ENCODE data around the gene GSDMA. TPM values are rescaled to one million over a fixed set of nuclear protein-coding genes. Genes with fewer than 3 reads are reported as not detected.
"Not testable (repeated sequence)": the region's sequence is repeated elsewhere in the genome, so short reads cannot be mapped to it uniquely, and the experiment has no call there.

The GSDMA gene
- total RNA-seq, 2 experiments from 2014 or later: 0.17 TPM; not detected in 1

DNA sequence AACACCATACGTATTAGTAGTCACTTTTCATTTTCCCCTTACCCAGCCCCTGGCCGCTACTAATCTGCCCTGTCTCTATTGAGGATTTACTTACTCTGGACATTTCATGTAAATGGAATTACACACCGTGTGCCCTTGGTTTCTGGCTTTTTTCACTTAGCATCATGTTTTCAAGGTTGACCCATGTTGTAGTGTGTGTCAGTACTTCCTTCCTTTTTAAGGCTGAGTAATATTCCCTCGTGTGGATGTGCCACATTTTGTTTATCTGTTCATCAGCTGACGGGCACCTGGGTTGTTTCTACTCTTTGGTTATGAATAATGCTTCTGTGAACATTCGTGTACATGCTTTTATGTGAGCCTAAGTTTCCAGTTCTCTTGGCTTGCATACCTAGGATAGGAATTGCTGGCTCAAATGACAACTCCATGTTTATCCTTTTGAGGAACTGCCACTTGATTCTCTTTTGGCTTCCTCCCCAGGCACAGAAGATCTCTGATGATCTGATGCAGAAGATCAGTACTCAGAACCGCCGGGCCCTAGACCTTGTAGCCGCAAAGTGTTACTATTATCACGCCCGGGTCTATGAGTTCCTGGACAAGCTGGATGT is 25.5 kb downstream of the GSDMA start:
- no peaks in the 10 kb centered on the region for H3K27me3 Mint-ChIP-seq (ENCODE audit: low read depth)
- peaks cover 64% of the 10 kb centered on the region for H3K36me3 Mint-ChIP-seq (ENCODE audit: low read depth)
- no peaks in the 10 kb centered on the region for H3K9me3 Mint-ChIP-seq
- no peak overlapping the region for H3K4me3 Mint-ChIP-seq
- DNase-seq: no peak
- CTCF ChIA-PET: no interaction called here
- no peak overlapping the region for H3K27ac Mint-ChIP-seq
- H3K4me1 Mint-ChIP-seq (ENCODE audit: low read depth): peaks cover 13% of the 10 kb centered on the region
- intact Hi-C loops (cut with micrococcal nuclease): no loop called here

DNA sequence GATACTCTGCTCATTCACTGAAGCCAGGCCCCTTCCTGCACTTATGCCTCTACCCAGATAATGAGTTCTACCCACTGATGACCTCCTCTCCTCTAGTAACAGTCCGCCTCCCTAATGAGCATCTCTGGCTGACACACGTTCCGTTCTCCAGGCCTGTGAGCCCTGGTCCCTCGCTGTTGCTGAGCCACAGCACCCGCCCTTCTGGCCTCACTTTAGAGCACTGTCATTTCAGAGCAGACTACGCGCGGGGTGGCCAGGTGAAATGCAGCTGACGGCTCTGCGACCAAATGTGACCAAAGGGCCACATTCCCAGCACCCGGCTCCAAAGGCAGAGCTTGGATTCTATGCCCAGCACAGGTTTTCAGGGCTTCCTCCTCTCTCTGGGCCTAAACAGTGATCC is 31.6 kb downstream of the GSDMA start:
- peaks cover 5% of the 10 kb centered on the region for H3K4me1 Mint-ChIP-seq (ENCODE audit: low read depth)

DNA sequence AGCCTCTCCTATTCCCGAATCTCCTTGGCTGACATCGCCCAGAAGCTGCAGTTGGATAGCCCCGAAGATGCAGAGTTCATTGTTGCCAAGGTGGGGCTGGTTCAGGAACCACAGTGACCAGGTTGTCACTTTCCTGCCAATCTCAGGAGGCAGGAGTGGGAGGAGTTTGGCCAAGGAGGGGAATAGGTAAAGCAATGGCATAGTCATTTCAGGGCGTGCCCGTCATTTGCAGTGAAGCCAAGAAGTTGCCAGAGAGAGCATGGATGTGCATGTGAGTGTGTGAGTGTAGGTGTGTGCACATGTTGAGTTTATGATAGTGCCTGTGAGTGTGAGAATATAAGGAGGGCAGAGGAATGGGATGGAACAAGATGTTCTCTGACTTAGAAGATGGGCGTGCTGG is 32.6 kb downstream of the GSDMA start:
- H3K27me3 Mint-ChIP-seq (ENCODE audit: low read depth): no peaks in the 10 kb centered on the region
- H3K9me3 Mint-ChIP-seq: no peaks in the 10 kb centered on the region
- CTCF ChIA-PET: no interaction called here
- intact Hi-C loops (cut with micrococcal nuclease): no loop called here
- H3K4me3 Mint-ChIP-seq: no peak overlapping the region
- DNase-seq: no peak
- peaks cover 6% of the 10 kb centered on the region for H3K4me1 Mint-ChIP-seq (ENCODE audit: low read depth)
- no peak overlapping the region for H3K27ac Mint-ChIP-seq
- peaks cover 44% of the 10 kb centered on the region for H3K36me3 Mint-ChIP-seq (ENCODE audit: low read depth)

More for the DNA sequence above, 31.6 kb downstream of the GSDMA start:
- Mint-ChIP-seq H3K36me3 (ENCODE audit: low read depth) (peaks cover 48% of the 10 kb centered on the region), H3K27me3 (ENCODE audit: low read depth) (no peaks in the 10 kb centered on the region), H3K27ac (no peak overlapping the region), H3K9me3 (no peaks in the 10 kb centered on the region), H3K4me3 (no peak overlapping the region)
- DNase-seq: no peak
- intact Hi-C loops (cut with micrococcal nuclease): no loop called here
- CTCF ChIA-PET: no interaction called here

DNA sequence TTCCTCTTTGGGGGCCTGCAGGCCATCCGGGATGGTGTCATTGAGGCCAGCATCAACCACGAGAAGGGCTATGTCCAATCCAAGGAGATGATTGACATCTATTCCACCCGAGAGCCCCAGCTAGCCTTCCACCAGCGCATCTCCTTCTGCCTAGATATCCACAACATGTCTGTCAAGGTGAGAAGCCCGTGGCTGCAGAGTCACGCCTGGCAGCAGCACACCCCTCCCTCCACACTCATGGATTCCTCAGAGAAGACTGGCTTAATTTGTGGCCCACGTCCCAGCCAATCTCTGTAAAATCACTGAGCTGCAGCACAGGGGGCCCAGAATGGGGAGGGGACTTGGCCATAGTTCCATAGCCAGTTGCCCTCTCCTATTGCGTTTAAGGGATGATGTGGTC is 33.4 kb downstream of the GSDMA start:
- Mint-ChIP-seq H3K9me3 (no peaks in the 10 kb centered on the region), H3K27ac (no peak overlapping the region), H3K27me3 (ENCODE audit: low read depth) (no peaks in the 10 kb centered on the region), H3K4me1 (ENCODE audit: low read depth) (peaks cover 6% of the 10 kb centered on the region), H3K4me3 (no peak overlapping the region), H3K36me3 (ENCODE audit: low read depth) (peaks cover 44% of the 10 kb centered on the region)
- intact Hi-C loops (cut with micrococcal nuclease): no loop called here
- CTCF ChIA-PET: no interaction called here
- DNase-seq: no peak

DNA sequence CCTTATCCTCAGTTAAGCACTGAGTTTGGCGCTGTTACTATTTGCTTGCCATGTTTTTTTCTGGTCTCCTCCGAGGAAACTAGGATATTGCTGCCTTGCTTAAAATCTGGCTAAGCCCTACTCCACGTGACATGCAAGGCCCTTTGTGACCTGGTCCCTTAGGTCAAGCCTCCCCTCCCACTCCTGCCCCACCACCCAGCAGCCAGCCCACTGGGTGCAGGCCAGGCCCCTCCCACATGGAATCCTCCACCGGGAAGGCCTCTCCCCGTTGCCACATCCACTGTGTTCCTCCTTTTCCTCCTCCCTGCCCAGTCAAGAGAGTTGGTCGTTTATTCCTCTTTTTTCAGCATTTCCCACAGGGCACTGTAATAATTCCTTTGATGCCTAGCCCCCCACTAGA is 34.0 kb downstream of the GSDMA start:
- intact Hi-C loops (cut with micrococcal nuclease): no loop called here
- Mint-ChIP-seq H3K27ac (no peak overlapping the region), H3K9me3 (no peaks in the 10 kb centered on the region), H3K27me3 (ENCODE audit: low read depth) (no peaks in the 10 kb centered on the region), H3K4me1 (ENCODE audit: low read depth) (peaks cover 6% of the 10 kb centered on the region), H3K36me3 (ENCODE audit: low read depth) (peaks cover 40% of the 10 kb centered on the region), H3K4me3 (no peak overlapping the region)
- CTCF ChIA-PET: no interaction called here
- no peak for DNase-seq

DNA sequence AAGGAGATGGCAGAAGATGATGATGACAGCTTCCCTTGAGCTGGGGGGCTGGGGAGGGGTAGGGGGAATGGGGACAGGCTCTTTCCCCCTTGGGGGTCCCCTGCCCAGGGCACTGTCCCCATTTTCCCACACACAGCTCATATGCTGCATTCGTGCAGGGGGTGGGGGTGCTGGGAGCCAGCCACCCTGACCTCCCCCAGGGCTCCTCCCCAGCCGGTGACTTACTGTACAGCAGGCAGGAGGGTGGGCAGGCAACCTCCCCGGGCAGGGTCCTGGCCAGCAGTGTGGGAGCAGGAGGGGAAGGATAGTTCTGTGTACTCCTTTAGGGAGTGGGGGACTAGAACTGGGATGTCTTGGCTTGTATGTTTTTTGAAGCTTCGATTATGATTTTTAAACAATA is 34.7 kb downstream of the GSDMA start:
- Mint-ChIP-seq H3K27me3 (ENCODE audit: low read depth) (no peaks in the 10 kb centered on the region), H3K27ac (no peak overlapping the region), H3K4me1 (ENCODE audit: low read depth) (peaks cover 6% of the 10 kb centered on the region), H3K9me3 (no peaks in the 10 kb centered on the region), H3K36me3 (ENCODE audit: low read depth) (peaks cover 38% of the 10 kb centered on the region), H3K4me3 (no peak overlapping the region)
- intact Hi-C loops (cut with micrococcal nuclease): no loop called here
- CTCF ChIA-PET: no interaction called here
- no peak for DNase-seq

DNA sequence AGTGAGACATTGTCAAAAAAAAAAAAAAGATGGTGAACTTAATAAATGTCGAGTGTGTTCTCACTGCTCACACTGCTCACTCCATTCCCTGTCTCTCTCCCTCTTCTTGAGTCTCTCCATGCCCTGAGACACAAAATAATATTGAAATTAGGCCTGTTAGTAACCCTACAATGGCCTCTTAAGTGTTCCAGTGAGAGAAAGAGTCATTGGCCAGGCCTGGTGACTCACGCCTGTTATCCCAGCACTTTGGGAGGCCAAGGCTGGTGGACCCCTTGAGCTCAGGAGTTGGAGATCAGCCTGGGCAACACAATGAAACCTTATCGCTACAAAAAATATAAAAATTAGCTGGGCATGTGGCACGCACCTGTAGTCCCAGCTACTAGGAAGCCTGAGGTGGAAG is 36.3 kb downstream of the GSDMA start:
- no peaks in the 10 kb centered on the region for H3K27me3 Mint-ChIP-seq (ENCODE audit: low read depth)
- DNase-seq: no peak
- peaks cover 25% of the 10 kb centered on the region for H3K36me3 Mint-ChIP-seq (ENCODE audit: low read depth)
- intact Hi-C loops (cut with micrococcal nuclease): no loop called here
- peaks cover 6% of the 10 kb centered on the region for H3K4me1 Mint-ChIP-seq (ENCODE audit: low read depth)
- H3K27ac Mint-ChIP-seq: no peak overlapping the region
- no peaks in the 10 kb centered on the region for H3K9me3 Mint-ChIP-seq
- CTCF ChIA-PET: interaction anchor here (1.4 kb wide), 1 partner anchor 14 kb away, joined by 3 read pairs; no protein-coding TSS in a partner anchor
- H3K4me3 Mint-ChIP-seq: no peak overlapping the region

DNA sequence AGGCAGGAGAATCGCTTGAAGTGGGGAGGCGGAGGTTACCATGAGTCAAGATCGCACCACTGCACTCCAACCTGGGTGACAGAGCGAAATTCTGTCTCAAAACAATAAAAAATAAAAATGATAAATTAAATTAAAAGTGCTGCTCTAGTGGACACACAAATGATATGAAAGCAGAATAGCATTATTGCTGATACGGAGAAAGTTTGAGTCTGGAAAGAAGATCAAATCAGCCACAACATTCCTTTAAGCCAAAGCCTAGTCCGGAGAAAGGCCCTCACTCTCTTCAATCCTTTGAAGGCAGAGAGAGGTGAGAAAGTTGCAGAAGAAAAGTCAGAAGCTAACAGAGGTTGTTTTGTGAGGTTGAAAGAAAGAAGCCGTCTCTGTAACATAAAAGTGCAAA is 37.4 kb downstream of the GSDMA start:
- intact Hi-C loops (cut with micrococcal nuclease): no loop called here
- CTCF ChIA-PET: no interaction called here
- H3K4me1 Mint-ChIP-seq (ENCODE audit: low read depth): peaks cover 6% of the 10 kb centered on the region
- no peak overlapping the region for H3K4me3 Mint-ChIP-seq
- no peaks in the 10 kb centered on the region for H3K9me3 Mint-ChIP-seq
- peaks cover 15% of the 10 kb centered on the region for H3K36me3 Mint-ChIP-seq (ENCODE audit: low read depth)
- no peak overlapping the region for H3K27ac Mint-ChIP-seq
- no peaks in the 10 kb centered on the region for H3K27me3 Mint-ChIP-seq (ENCODE audit: low read depth)
- no peak for DNase-seq

DNA sequence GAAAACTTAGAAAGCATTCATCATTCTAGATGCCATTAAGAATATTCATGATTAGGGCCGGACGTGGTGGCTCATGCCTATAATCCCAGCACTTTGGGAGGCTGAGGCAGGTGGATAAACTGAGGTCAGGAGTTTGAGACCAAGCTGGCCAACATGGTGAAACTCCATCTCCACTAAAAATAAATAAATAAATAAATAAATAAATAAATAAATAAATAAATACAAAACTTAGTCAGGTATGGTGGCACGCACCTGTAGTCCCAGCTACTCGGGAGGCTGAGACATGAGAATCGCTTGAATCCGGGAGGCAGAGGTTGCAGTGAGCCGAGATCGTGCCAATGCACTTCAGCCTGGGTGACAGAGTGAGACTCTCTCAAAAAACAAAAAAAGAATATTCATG is 38.5 kb downstream of the GSDMA start:
- H3K27me3 Mint-ChIP-seq (ENCODE audit: low read depth); DNase-seq; intact Hi-C loops (cut with micrococcal nuclease); H3K36me3 Mint-ChIP-seq (ENCODE audit: low read depth); H3K9me3 Mint-ChIP-seq; H3K4me3 Mint-ChIP-seq; H3K4me1 Mint-ChIP-seq (ENCODE audit: low read depth); H3K27ac Mint-ChIP-seq: not testable (repeated sequence)
- CTCF ChIA-PET: interaction anchor here (0.5 kb wide), 1 partner anchor 63 kb away, joined by 5 read pairs; no protein-coding TSS in a partner anchor

DNA sequence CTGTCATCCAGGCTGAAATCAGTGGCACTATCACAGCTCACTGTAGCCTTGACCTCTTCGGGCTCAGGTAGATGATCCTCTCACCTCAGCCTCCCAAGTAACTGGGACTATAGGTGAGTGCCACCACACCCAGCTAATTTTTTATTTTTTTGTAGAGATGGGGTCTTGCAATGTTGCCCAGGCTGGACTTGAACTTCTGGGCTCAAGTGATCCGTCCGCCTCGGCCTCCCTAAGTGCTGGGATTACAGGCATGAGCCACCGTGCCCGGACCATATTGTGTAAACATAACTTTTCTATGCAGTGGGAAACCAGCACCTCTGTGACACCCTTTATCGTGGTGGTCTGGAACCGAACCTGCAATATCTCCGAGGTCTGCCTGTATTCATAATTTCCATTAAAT is 41.3 kb downstream of the GSDMA start:
- no peaks in the 10 kb centered on the region for H3K36me3 Mint-ChIP-seq (ENCODE audit: low read depth)
- CTCF ChIA-PET: no interaction called here

DNA sequence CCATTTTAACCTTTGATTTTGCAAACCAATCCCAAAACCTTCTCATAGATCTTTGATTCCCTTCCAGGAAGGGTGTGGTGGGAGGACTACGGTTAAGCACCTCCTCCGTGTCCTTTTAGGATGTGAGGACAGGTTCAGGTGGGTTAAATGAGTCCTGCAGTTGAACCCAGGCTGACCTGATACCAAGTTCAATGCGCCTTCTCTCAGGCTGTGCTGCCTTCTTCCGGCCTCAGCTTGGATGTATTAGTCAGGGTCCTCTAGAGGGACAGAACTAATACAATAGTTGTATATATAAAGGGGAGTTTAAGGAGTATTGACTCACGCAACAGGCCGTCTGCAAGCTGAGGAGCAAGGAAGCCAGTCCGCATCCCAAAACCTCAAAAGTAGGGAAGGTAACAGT is 41.9 kb downstream of the GSDMA start:
- DNase-seq: no peak
- Mint-ChIP-seq H3K27ac (no peak overlapping the region), H3K27me3 (ENCODE audit: low read depth) (no peaks in the 10 kb centered on the region), H3K36me3 (ENCODE audit: low read depth) (no peaks in the 10 kb centered on the region), H3K9me3 (no peaks in the 10 kb centered on the region), H3K4me1 (ENCODE audit: low read depth) (no peaks in the 10 kb centered on the region), H3K4me3 (no peak overlapping the region)
- intact Hi-C loops (cut with micrococcal nuclease): no loop called here
- CTCF ChIA-PET: interaction anchor here (1.5 kb wide), 1 partner anchor 23 kb away, joined by 5 read pairs; no protein-coding TSS in a partner anchor

More for the DNA sequence above, 41.3 kb downstream of the GSDMA start:
- Mint-ChIP-seq H3K9me3 (no peaks in the 10 kb centered on the region), H3K27ac (no peak overlapping the region), H3K4me1 (ENCODE audit: low read depth) (peaks cover 4% of the 10 kb centered on the region), H3K4me3 (no peak overlapping the region), H3K27me3 (ENCODE audit: low read depth) (no peaks in the 10 kb centered on the region)
- intact Hi-C loops (cut with micrococcal nuclease): no loop called here
- no peak for DNase-seq

DNA sequence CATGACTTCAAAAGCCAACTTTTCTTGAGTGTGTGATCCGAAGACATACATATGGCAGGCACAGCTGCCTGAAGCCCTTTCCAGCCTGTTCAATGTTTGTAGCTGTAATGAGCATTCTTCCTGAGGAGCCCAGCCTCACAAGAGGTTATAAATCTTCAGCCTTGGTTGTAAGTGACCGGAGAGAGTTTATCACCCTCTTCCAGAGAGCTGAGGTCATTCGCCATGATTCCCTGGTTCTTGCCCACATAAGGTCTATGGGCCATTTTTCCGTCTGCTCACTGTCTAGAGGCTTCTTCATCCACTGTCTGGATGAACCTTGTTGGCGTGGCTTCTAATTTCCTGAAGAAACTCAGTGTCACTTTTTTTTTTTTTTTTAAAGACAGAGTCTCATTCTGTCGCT is 42.7 kb downstream of the GSDMA start:
- Mint-ChIP-seq H3K27me3 (ENCODE audit: low read depth) (no peaks in the 10 kb centered on the region), H3K9me3 (no peaks in the 10 kb centered on the region), H3K36me3 (ENCODE audit: low read depth) (no peaks in the 10 kb centered on the region), H3K4me3 (no peak overlapping the region), H3K4me1 (ENCODE audit: low read depth) (peaks cover 7% of the 10 kb centered on the region), H3K27ac (no peak overlapping the region)
- DNase-seq: no peak
- CTCF ChIA-PET: interaction anchor here (0.7 to 1.5 kb wide), 3 partner anchors 22 to 187 kb away, joined by 3 to 5 read pairs (median 3); no protein-coding TSS in a partner anchor
- intact Hi-C loops (cut with micrococcal nuclease): no loop called here

DNA sequence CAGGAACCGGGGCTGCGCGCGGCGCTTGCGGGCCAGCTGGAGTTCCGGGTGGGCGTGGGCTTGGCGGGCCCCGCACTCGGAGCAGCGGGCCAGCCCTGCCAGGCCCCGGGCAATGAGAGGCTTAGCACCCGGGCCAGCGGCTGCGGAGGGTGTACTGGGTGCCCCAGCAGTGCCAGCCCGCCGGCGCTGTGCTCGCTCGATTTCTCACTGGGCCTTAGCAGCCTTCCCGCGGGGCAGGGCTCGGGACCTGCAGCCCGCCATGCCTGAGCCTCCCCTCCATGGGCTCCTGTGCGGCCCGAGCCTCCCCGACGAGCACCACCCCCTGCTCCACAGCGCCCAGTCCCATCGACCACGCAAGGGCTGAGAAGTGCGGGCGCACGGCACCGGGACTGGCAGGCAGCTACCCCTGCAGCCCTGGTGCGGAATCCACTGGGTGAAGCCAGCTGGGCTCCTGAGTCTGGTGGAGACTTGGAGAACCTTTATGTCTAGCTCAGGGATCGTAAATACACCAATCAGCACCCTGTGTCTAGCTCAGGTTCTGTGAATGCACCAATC is 48.2 kb downstream of the GSDMA start:
- H3K4me3 Mint-ChIP-seq; DNase-seq; H3K27ac Mint-ChIP-seq; H3K36me3 Mint-ChIP-seq (ENCODE audit: low read depth); H3K27me3 Mint-ChIP-seq (ENCODE audit: low read depth); intact Hi-C loops (cut with micrococcal nuclease); H3K9me3 Mint-ChIP-seq: not testable (repeated sequence)
- H3K4me1 Mint-ChIP-seq (ENCODE audit: low read depth): peaks cover 15% of the 10 kb centered on the region
- CTCF ChIA-PET: interaction anchor here (0.8 to 8.1 kb wide), 3 partner anchors 17 to 100 kb away, joined by 3 to 73 read pairs (median 28); no protein-coding TSS in a partner anchor
